CD1c-positive myeloid dendritic cell (primary cell): ENCODE measurements around the gene NCK1.
A peak's percentile ranks its signal among the peaks of the same experiment; 100 is the strongest.

Source experiments
- DNase-seq: peaks from one replicate; pipeline ENCODE4 v3.0.0-alpha.2; 2016; ENCODE audit errors: extremely low spot score

Gene NCK1

DNA sequence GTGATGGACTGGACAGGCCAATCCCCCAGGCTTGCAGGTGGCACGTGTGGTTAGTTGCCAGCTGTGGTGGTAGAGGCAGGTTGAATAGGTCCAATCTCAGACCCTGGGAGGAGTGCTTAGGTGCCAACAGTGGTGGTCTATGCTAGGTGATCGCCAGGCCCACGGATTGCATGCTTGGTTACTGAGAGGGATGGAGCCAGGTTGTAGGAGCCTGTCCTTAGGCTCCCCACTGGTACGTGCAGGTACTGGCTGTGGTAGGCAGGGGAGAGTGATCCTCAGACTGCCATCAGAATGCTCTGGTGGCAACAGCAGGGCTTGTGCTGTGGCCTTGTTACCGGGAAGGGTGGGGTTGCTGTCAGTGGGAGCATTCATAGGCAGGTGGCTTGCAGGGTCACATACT, 44.7 kb downstream of the NCK1 start:
- no peak for DNase-seq

DNA sequence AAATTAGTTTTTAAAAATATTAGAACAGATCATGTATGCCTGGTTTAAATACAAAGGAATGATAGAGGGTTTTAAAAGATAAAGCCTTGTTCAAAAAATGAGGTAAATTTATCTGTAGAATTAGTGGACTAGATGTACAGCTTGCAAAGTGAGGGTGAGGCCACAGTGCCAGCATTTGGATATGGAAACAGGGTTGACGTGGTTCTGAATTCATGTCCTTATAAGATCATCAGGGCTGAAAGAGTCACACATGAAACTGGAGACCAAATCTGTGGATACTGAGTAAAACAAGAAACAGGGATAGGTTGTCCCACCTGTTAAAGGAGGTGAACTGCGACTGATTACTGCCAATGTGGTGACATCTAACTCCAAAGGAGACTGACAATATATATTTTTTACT, 46.3 kb downstream of the NCK1 start:
- no peak for DNase-seq

DNA sequence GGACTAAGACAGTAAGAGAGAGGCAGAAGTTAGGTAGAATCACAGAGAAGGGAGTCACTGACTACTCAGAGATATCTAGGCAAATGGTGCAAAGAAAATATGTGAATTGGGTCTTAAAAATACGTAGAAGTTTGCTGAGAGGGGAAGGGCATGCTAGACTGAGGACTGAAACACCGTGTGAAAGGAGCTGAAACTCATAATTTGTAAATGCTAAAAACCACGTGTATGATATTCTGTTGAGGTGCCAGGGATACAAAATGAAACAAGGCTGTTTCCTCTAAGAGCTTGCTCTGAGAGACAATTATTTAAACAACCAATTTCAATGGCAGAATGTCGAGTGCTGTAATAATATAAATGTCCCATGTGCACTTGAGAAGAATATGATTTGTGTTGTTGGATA, 47.2 kb downstream of the NCK1 start:
- no peak for DNase-seq

DNA sequence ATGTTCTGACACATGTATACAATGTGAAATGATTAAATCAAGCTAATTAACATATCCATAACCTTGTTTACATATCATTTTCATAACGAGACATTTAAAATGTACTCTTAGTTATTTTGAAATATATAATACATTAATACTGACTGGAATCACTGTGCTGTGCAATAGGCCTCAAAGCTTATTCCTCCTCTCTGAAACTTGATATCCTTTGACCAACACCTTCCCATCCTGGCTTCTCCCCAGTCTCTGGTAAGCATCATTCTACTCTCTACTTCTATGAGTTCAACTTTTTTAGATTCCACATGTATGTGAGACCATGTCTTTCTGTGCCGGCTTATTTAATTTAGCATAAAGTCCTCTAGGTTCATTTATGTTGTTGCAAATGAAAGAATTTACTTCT, 48.7 kb downstream of the NCK1 start:
- DNase-seq: no peak

DNA sequence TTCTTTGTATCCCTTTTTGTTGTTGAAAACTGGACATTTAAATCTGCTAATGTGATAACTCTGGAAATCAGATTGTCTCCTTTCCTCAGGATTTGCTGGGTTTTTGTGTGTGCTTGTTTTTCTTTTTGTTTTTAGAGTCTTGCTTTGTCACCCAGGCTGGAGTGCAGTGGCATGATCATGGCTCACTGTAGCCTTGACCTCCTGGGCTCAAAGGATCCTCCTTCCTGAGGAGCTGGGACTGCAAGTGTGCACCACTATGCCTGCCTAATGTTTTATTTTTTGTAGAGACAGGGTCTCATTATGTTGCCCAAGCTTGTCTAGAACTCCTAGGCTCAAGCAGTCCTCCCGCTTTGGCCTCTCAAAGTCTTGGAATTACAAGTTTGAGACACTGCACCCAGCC, 51.2 kb downstream of the NCK1 start:
- DNase-seq: no peak

DNA sequence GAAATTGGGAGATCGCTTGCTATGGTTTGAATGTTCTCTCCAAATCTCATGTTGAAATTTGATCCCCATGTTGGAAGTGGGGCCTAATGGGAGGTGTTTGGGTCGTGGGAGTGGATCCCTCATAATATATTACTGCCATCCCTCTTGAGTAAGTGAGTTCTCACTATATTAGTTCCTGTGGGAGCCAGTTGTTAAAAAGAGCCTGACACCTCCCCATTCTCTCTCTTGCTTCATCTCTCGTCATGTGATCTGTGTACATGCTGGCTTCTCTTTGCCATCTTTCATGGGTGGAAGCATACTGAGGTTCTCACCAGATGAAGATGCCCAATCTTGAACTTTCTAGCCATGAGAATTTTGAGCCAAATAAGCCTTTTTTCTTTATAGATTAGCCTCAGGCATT, 52.7 kb downstream of the NCK1 start:
- no peak for DNase-seq

DNA sequence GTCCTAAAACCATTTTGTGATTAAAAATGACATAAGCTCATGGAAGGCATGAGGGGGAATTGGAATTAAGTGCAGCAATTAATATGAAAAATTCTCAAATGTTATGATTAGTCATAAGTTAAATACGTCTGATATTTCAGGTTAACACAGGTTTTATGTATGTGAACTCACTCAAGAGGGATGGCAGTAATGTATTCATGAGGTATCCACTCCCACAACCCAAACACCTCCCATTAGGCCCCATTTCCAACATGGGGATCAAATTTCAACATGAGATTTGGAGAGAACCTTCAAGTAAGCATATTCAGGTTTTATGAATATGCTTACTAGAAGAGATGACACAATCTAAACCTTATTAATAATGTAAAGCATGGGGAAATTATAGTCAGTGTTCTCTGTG, 54.2 kb downstream of the NCK1 start:
- no peak for DNase-seq

DNA sequence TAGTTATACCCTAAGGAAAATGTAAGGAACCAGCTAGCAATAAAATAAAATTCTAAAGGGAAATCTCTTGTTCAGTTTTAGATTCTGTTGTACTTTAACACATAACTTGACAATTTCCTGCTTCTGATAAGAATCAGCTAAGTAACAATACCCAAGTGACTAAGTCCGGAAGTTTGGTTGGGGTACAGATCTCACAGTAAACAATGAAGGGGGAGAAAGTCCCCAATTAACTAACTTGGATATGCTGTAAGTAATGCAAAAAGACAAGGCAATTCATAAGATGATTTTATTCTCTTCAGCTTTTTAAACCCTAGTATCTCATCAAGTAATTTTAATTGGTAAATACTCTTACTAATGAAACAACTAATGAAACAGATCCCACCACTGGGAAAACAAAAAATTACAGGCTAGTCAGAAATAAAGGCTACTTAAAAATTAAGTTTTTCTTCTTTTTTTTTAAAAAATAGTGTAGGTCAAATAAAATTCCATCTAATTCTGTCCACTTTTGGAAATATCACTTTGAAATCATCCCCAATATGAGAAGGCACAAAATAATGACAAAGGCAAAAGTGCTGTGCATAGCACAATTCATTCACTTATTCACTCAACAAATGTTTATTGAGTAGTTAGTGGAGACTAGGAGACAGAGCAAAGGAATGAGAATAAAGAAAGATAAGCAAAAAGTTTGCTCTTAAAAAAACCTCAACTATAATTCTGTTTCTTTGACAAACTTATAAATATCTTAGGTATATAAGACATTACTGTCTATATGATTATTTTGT, 58.0 kb downstream of the NCK1 start:
- no peak for DNase-seq

DNA sequence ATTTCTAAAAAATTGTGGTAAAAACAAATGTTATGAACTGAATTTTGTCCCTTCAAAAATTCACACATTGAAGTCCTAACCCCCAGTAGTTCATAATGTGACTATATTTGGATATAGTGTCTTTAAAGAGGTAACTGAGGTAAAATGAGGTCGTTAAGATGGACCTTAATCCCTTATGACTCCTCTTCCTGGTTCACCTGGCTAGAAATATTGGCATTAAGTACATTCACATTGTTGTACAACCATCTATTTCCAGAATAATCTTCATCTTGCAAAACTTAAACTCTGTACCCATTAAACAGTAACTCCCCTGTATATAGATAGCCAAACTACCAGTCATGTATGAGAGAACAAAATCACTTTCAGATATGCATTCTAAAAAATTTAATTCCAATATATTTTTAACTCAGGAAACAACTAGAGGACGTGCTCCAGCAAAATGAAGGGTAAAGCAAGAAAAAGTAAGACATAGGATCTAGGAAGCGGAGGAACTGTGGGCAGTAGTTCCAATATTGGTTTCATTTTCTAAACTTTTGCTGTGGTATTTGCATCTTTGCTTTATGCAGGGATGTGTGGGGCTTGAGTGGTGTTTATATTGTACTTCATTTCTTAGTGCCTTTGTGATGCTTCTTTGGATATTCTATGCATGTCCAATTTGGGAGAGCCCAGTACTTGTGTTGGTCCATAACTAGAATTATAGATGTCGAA, 59.0 kb downstream of the NCK1 start:
- DNase-seq: no peak

DNA sequence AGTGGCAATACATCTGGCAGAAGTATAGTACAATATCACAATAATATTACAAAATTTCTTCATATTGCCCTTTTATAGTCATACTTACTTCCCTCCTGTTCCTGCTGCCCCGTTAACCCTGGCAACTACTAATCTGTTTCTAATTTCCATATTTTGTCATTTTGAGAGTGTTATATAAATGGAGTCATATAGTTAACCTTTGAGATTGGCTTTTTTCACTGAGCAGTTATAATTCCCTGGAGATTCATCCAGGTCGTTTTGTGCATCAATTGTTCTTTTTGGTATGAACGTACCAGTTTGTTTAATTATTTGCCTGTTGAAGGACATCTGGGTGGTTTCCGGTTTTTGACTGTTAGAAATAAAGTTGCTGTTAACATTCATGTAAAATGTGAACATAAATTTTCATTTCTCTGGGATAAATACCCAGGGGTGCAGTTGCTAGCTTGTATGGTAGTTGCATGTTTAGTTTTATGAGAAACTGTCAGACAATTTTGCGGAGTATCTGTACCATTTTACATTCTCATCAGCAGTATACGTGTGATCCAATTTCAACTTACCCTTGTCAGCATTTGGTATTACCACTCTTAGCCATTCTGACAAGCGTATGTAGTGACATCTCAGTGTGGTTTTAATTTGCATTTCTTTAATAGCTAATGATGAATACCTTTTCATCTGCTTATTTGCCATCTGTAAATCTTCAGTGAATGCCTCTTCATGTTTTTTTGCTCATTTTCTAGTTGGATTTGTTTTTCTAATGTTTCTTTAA, 63.6 kb downstream of the NCK1 start:
- peak; percentile 14 for DNase-seq

DNA sequence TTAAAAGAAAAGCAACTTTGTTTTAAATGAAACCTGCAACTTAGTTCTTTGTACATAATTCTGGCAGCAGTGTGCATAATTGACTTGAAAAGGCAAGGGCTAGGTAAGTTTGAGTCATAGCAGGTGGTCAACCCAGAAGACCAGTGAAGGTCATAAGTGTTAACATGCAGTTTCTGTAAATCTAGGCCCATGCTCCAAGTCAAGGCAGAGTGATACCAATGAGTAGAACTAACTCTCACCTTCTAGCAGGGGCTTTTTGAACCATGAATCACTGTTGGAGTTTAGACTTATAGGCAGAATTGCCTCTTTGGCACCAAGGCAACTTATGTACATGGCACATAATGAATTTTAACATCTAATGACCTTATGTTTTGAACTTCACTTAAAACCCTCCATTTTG, 66.2 kb downstream of the NCK1 start:
- no peak for DNase-seq

DNA sequence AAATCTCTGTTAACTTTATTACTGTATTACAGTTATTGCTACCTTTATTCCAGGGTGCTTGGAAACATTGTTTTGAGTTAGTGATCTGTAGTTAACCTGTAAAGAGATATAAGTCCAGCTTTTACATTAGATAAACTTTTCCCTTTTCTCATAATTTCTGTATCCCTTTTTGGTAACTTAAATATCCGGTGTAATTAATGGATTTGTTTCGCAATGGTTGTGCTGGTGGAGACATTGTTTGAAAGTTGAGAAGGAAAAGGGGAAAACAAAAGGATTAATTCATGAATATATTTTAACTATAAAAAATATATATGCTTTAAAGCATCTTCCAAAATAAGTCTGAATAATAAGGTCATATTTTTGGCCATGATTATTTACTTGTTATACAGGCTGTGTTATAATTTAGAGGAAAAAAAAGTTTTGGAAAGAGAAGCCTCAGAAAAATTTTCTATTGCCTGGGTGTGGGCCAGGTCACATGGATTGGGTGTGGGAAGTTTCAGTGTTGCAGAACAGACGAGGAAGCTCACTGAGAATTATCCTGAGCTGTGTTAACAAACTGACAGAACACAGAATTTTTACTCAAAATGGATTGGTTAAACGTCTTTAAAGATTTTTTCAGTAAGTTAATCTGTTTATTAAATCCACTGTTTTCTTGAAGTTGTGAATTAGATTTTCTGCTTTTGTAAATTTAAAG, 68.1 kb downstream of the NCK1 start:
- DNase-seq: peak; percentile 78

DNA sequence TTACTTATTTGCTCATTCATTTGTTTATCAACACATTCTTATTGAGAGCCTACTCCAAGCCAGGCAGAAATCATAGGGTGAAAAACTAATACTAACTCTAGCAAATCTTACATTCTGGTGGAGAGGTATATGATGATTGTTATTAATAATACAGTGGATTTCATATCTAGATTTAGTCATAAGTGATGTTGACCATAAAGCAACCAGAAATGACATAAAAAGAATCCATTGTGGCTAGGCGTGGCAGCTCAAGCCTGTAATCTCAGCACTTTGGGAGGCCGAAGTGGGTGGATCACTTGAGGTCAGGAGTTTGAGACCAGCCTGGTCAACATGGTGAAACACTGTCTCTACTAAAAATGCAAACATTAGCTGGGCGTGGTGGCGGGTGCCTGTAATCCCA, 69.6 kb downstream of the NCK1 start:
- no peak for DNase-seq

DNA sequence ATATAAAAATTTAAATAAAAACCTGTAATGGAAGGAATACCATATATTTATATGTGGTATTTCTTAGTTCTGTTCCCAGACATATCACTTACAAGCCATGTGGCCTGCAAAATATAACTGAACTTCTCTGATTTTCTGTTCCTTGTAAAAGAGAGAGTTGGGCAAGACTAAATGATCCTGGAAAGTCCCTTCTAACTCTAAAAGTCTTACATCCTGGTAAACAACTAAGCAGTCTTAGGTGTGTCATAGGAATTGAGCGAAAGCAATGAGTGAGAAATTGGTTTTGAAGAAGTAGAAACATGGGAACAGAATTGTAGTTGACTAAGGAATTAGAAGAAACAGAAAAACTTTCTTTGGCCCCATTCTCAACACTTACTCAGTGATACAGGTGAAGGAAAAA, 70.5 kb downstream of the NCK1 start:
- peak; percentile 81 for DNase-seq

DNA sequence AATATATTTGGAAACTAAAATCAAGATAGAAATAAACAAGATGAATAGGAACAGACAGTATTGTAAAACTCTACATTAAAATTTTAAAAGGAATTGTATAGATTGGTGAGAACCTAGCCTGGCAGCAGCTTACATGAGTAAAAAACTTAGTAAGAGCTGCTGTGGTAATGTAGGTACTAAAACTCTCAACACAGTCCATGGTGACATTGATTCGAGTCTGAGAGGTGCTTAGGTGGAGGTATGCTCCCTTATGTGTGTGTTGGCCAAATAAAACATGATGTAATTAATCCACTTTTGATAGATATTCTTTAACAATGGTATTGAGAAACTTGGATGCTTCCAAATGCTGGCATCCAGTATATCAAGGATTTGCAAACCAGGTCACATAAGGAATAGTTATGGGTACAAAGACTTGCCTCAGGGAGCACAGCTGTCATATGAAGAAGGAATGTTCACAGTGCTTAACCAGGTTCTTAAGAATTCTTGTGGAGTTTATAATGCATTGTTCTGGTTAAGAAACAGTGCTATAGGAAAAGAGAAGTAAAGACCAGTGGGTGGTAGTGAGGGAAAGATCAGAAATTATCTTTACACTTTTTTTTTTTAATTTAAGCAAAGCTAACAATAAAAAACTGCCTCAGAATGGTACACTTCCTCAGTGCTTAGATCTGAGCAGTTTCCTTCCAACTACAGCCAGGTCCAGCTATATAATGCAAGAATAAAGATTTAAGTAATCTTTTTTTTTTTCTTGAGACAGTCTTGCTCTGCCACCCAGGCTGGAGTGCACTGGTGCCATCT, 71.2 kb downstream of the NCK1 start:
- peak; percentile 61 for DNase-seq

DNA sequence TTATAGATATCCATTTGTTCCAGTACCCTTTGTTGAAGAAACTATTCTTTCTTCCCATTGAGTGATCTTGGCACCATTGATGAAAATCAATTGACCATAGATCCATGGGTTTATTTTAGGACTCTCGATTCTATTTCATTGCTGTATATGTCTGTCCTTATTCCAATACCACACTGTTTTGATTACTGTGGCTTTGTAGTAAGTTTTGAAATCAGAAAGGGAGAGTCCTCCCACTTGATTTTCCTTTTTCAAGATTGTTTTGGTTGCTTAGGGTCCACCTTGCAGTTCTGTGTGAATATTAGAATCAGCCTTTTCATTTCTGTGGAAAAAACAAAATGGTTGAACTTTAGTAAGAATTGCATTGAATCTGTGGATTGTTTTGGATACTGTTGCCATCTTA, 75.2 kb downstream of the NCK1 start:
- no peak for DNase-seq

DNA sequence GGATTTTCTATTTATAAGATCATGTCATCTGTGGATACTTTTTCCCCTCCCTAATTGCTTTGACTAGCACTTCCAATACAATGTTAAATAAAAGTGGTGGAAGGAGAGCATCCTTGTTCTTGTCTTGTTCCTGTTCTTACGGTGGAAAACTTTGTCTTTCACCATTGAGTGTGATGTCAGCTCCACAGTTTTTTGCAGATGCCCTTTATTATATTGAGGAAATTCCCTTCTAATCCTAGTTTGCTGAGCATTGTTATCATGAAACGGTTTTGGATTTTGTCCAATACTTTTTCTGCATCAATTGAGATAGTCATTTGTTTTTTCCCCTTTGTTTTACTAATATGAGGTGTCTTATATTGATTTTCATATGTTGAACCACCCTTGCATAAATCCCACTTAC, 75.8 kb downstream of the NCK1 start:
- peak; percentile 46 for DNase-seq

DNA sequence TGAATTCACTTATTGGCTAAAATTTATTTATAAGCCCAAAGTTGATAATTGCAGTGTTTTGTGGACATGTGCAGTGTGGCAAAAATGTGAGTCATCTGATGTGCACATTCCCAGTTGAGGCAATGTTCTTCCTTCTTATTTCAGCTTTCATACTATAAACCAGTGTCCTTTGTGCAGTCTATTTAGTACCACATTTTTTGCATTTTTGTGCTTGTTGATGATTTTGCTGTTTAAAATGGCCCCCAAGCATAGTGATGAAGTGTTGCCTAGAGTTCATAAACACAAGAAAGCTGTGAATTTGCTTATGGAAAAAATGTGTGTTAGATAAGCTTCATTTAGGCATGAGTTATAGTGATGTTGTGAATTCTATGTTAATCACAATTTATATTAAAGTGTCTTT, 76.3 kb downstream of the NCK1 start:
- peak; percentile 33 for DNase-seq

DNA sequence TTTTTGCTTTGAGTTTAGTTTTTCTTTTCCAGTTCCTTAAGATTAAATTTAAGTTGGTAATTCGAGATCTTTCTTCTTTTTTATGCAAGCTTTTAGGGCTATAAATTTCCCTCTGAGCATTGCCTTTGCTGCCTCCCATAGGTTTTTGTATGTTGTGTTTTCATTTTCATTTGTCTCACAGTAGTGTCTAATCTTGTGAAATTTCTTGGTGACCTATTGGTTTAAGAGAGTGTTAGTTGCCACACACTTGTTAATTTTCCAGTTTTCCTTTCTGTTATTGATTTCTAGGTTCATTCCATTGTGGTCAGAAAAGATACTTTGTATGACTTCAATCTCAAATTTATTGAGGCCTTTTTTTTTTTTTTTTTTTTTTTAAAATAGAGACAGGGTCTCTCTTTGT, 77.5 kb downstream of the NCK1 start:
- no peak for DNase-seq

DNA sequence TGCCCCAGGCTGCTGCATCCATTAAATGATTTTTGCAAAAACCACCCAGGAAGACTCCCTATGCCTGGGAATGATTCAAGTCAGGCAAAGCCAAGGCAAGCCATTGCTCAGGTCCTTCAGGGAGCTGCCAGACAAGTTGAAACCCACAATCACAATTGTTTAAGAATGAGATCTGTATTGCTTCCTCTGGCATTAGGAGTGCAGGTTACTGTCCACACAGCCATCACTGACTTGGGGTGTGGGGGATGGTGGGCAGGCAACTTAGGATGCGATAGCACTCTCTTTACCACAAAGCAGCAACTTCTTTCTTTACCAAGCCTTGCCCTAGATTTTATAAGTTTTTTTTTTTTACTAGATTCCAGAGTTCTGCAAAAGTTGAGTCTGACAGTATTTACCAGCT, 80.8 kb downstream of the NCK1 start:
- DNase-seq: no peak

DNA sequence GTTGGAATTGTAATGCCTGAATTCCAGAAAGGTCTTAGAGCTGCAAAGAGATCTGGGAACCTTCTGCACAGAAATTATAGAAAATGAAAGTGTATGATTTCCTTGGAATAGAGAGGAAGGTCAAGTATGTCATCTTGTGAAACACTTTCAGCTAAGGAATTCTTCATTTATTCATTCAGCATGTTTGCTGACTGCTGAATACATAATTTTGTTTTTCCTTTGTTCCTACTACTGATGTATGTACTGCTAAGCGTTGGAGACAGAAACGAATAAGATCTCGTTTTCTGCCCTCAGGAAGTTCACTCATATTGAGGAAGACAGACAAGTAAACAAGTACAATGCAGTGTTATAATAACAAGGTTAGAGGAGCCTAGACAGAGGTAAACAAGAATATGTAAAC, 81.4 kb downstream of the NCK1 start:
- no peak for DNase-seq
